Measurements from ENCODE around the gene SLC7A14. TPM values are rescaled to one million over a fixed set of nuclear protein-coding genes. Genes with fewer than 3 reads are reported as not detected.

Gene SLC7A14
- total RNA-seq, 1 experiment from 2014 or later = not detected

- BruUV-seq (replicated peaks) = no TSS peak
- no peak overlapping the region for H3K27ac Mint-ChIP-seq (ENCODE audit: unreplicated experiment)
- intact Hi-C loops (cut with micrococcal nuclease; ENCODE audit: unreplicated experiment) = no loop called here
- no peaks in the 10 kb centered on the region for H3K36me3 Mint-ChIP-seq (ENCODE audit: insufficient read depth, unreplicated experiment)
- H3K27me3 Mint-ChIP-seq (ENCODE audit: unreplicated experiment) = no peaks in the 10 kb centered on the region
- H3K9me3 Mint-ChIP-seq (ENCODE audit: low read depth, unreplicated experiment) = no peaks in the 10 kb centered on the region
- peaks cover 26% of the 10 kb centered on the region for H3K4me1 Mint-ChIP-seq (ENCODE audit: low read depth, unreplicated experiment)
- no peak overlapping the region for H3K4me3 Mint-ChIP-seq (ENCODE audit: low read depth, unreplicated experiment)
- TF ChIP-seq CTCF (IDR thresholded peaks at IDR 0.05; ENCODE audit: unreplicated experiment) = no peak
- CTCF ChIA-PET = no interaction called here
- DNase-seq = no peak
Measured at GRCh38 chr3:170424879-170425278, 161.0 kb downstream of the SLC7A14 start.

GRCh38 chr3:170423001-170423615 is 162.8 kb downstream of the SLC7A14 start:
- Mint-ChIP-seq H3K36me3 (ENCODE audit: insufficient read depth, unreplicated experiment) (peaks cover 9% of the 10 kb centered on the region), H3K27me3 (ENCODE audit: unreplicated experiment) (no peaks in the 10 kb centered on the region), H3K27ac (ENCODE audit: unreplicated experiment) (no peak overlapping the region), H3K4me3 (ENCODE audit: low read depth, unreplicated experiment) (no peak overlapping the region), H3K9me3 (ENCODE audit: low read depth, unreplicated experiment) (no peaks in the 10 kb centered on the region), H3K4me1 (ENCODE audit: low read depth, unreplicated experiment) (peaks cover 18% of the 10 kb centered on the region)
- no peak for DNase-seq
- TF ChIP-seq CTCF (IDR thresholded peaks at IDR 0.05; ENCODE audit: unreplicated experiment) = no peak
- CTCF ChIA-PET = interaction anchor here (0.7 kb wide), 1 partner anchor 47 kb away, joined by 6 read pairs; no protein-coding TSS in a partner anchor
- BruUV-seq (replicated peaks) = no TSS peak
- intact Hi-C loops (cut with micrococcal nuclease; ENCODE audit: unreplicated experiment) = no loop called here

GRCh38 chr3:170421758-170422157 is 164.1 kb downstream of the SLC7A14 start:
- TF ChIP-seq CTCF (IDR thresholded peaks at IDR 0.05; ENCODE audit: unreplicated experiment) = no peak
- Mint-ChIP-seq H3K4me3 (ENCODE audit: low read depth, unreplicated experiment) (no peak overlapping the region), H3K4me1 (ENCODE audit: low read depth, unreplicated experiment) (peaks cover 16% of the 10 kb centered on the region), H3K9me3 (ENCODE audit: low read depth, unreplicated experiment) (no peaks in the 10 kb centered on the region), H3K27me3 (ENCODE audit: unreplicated experiment) (no peaks in the 10 kb centered on the region), H3K27ac (ENCODE audit: unreplicated experiment) (no peak overlapping the region), H3K36me3 (ENCODE audit: insufficient read depth, unreplicated experiment) (peaks cover 11% of the 10 kb centered on the region)
- intact Hi-C loops (cut with micrococcal nuclease; ENCODE audit: unreplicated experiment) = no loop called here
- no TSS peak for BruUV-seq (replicated peaks)
- DNase-seq = no peak
- CTCF ChIA-PET = no interaction called here

GRCh38 chr3:170421111-170421641 is 164.7 kb downstream of the SLC7A14 start:
- CTCF ChIA-PET = no interaction called here
- DNase-seq = no peak
- H3K36me3 Mint-ChIP-seq (ENCODE audit: insufficient read depth, unreplicated experiment) = peaks cover 11% of the 10 kb centered on the region
- TF ChIP-seq CTCF (IDR thresholded peaks at IDR 0.05; ENCODE audit: unreplicated experiment) = no peak
- H3K4me1 Mint-ChIP-seq (ENCODE audit: low read depth, unreplicated experiment) = peaks cover 14% of the 10 kb centered on the region
- intact Hi-C loops (cut with micrococcal nuclease; ENCODE audit: unreplicated experiment) = no loop called here
- no peak overlapping the region for H3K27ac Mint-ChIP-seq (ENCODE audit: unreplicated experiment)
- no peaks in the 10 kb centered on the region for H3K27me3 Mint-ChIP-seq (ENCODE audit: unreplicated experiment)
- no peak overlapping the region for H3K4me3 Mint-ChIP-seq (ENCODE audit: low read depth, unreplicated experiment)
- H3K9me3 Mint-ChIP-seq (ENCODE audit: low read depth, unreplicated experiment) = no peaks in the 10 kb centered on the region
- no TSS peak for BruUV-seq (replicated peaks)
